GM18868 (cell line): ENCODE measurements around the gene NCR3LG1.
A peak's percentile ranks its signal among the peaks of the same experiment; 100 is the strongest.

ENCODE experiments used
- ATAC-seq: cut with Tn5 transposase; IDR thresholded peaks from one replicate; pipeline ENCODE4 v1.9.1; 2021; ENCODE audit warnings: mild to moderate bottlenecking, moderate library complexity; ENCODE audit not compliant: unreplicated experiment

NCR3LG1 gene

GRCh38 chr11:17369684-17370243 is 18.2 kb downstream of the NCR3LG1 start:
- no peak for ATAC-seq

- ATAC-seq = no peak
Measured at GRCh38 chr11:17371614-17372013, 20.0 kb downstream of the NCR3LG1 start.

- ATAC-seq = no peak
Measured at GRCh38 chr11:17375547-17375946, 23.9 kb downstream of the NCR3LG1 start.

GRCh38 chr11:17376493-17376892 is 24.9 kb downstream of the NCR3LG1 start:
- no peak for ATAC-seq

GRCh38 chr11:17378655-17379054 is 27.1 kb downstream of the NCR3LG1 start:
- ATAC-seq = no peak

- ATAC-seq = no peak
Measured at GRCh38 chr11:17379383-17380180, 28.0 kb downstream of the NCR3LG1 start.

- ATAC-seq = no peak
Measured at GRCh38 chr11:17381156-17381555, 29.6 kb downstream of the NCR3LG1 start.

GRCh38 chr11:17382046-17382728 is 30.6 kb downstream of the NCR3LG1 start:
- ATAC-seq = no peak

- peak; percentile 5 for ATAC-seq
Measured at GRCh38 chr11:17383461-17383860, 31.9 kb downstream of the NCR3LG1 start.

GRCh38 chr11:17384002-17384511 is 32.5 kb downstream of the NCR3LG1 start:
- ATAC-seq = peak; percentile 54

GRCh38 chr11:17385492-17385891 is 33.9 kb downstream of the NCR3LG1 start:
- ATAC-seq = no peak

GRCh38 chr11:17385926-17386325 is 34.3 kb downstream of the NCR3LG1 start:
- ATAC-seq = no peak

- ATAC-seq = peak; percentile 76
Measured at GRCh38 chr11:17386331-17387084, 34.9 kb downstream of the NCR3LG1 start.

GRCh38 chr11:17387254-17387653 is 35.7 kb downstream of the NCR3LG1 start:
- no peak for ATAC-seq

- ATAC-seq = no peak
Measured at GRCh38 chr11:17387811-17388210, 36.2 kb downstream of the NCR3LG1 start.

- peak; percentile 39 for ATAC-seq
Measured at GRCh38 chr11:17388609-17389210, 37.1 kb downstream of the NCR3LG1 start, which contains the start of gene KCNJ11. Gene KCNJ11 (minus strand): TSS chr11:17388659. CDS start chr11:17388091, 568 bp downstream.

GRCh38 chr11:17389211-17389956 is 37.8 kb downstream of the NCR3LG1 start:
- ATAC-seq = peak; percentile 65

- ATAC-seq = no peak
Measured at GRCh38 chr11:17389957-17390649, 38.5 kb downstream of the NCR3LG1 start.
